HCT116 (cell line): ENCODE measurements around the gene MESD. TPM values are rescaled to one million over a fixed set of nuclear protein-coding genes. Genes with fewer than 3 reads are reported as not detected.

Experiments
- ATAC-seq: fragments of 200-7000 bp; cut with Tn5 transposase; 2 replicates; pipeline ENCODE4 v1.9.1; 2020; ENCODE audit warnings: mild to moderate bottlenecking, moderate library complexity
- BruUV-seq: library from RNA; stranded (reverse); fragments of 400-500 nt; replicated peaks from 2 replicates; lab custom pipeline; 2021; lab: Mats Ljungman, UMichigan
- CTCF ChIA-PET: fragments of 300-600 bp; sonication (Branson Sonifier 250); formaldehyde crosslinking; loops from one replicate; lab custom pipeline; 2021; ENCODE audit warnings: antibody characterized with exemption; lab: Charles Lee
- POLR2A ChIA-PET: fragments of 300-600, 350-600 bp; sonication (Branson Sonifier 250); formaldehyde crosslinking; loops from one replicate; lab custom pipeline; 2021; ENCODE audit warnings: antibody characterized with exemption; lab: Charles Lee
- RAD21 ChIA-PET, 2 experiments: fragments of 300-600 bp; sonication (Branson Sonifier 250); formaldehyde crosslinking; loops; one replicate each; lab custom pipeline; 2023; ENCODE audit warnings: low total read pairs in 2 of 2; ENCODE audit not compliant: uncharacterized antibody in 2 of 2, unreplicated experiment in 2 of 2, low non-redundant PET in 1 of 2; lab: Charles Lee
- DNase-seq: peaks from one replicate; pipeline ENCODE4 v3.0.0-alpha.2; 2010; ENCODE audit warnings: low read depth, low spot score
- H2AFZ ChIP-seq: fragments of 200-600 bp; shearing (Covaris generic), sonication (generic); 2 replicates; pipeline ENCODE4 v1.6.1; 2017; ENCODE audit warnings: low read depth, mixed run types, mixed read lengths, antibody characterized with exemption, low read length; ENCODE audit not compliant: poor library complexity, severe bottlenecking
- H3K27ac ChIP-seq: 2 replicates; pipeline ENCODE4 v1.5.1; 2012; ENCODE audit warnings: low read depth, low read length
- H3K27me3 ChIP-seq: fragments of 200-600 bp; sonication (generic); 2 replicates; pipeline ENCODE4 v1.6.1; 2016; ENCODE audit warnings: mixed run types, low read length, mixed read lengths; ENCODE audit not compliant: insufficient read depth
- H3K36me3 ChIP-seq, 2 experiments: fragments of 200-500 bp in 1 of 2; fragments of 200-600 bp in 1 of 2; sonication (Bioruptor generic) in 1 of 2; sonication (generic) in 1 of 2; 2 replicates each; pipeline versions ENCODE4 v1.5.1 to v1.6.1; 2014 to 2016; ENCODE audit warnings: low read length in 2 of 2, inconsistent platforms in 1 of 2, mixed read lengths in 1 of 2, mixed run types in 1 of 2; ENCODE audit not compliant: insufficient read depth in 2 of 2, control insufficient read depth in 1 of 2
- H3K4me1 ChIP-seq, 2 experiments: fragments of 200-600 bp in 1 of 2; sonication (generic) in 1 of 2; 2 replicates each; pipeline versions ENCODE4 v1.5.1 to v1.6.1; 2012 to 2017; ENCODE audit warnings: low read length in 2 of 2, inconsistent platforms in 1 of 2, mild to moderate bottlenecking in 1 of 2, mixed read lengths in 1 of 2, mixed run types in 1 of 2, moderate library complexity in 1 of 2; ENCODE audit not compliant: insufficient read depth in 2 of 2, control insufficient read depth in 1 of 2
- H3K4me2 ChIP-seq: fragments of 200-600 bp; sonication (generic); 2 replicates; pipeline ENCODE4 v1.6.1; 2017; ENCODE audit warnings: mixed run types, low read length, mixed read lengths
- H3K4me3 ChIP-seq, 2 experiments: fragments of 200-600 bp in 1 of 2; sonication (generic) in 1 of 2; replicated peaks in 1 of 2; 2 replicates each; pipeline ENCODE4 v1.5.1; 2011 to 2016; ENCODE audit warnings: low read length in 2 of 2, control low read depth in 1 of 2, low read depth in 1 of 2, mild to moderate bottlenecking in 1 of 2, mixed read lengths in 1 of 2, mixed run types in 1 of 2
- H3K79me2 ChIP-seq: fragments of 200-600 bp; sonication (generic); 2 replicates; pipeline ENCODE4 v1.6.1; 2017; ENCODE audit warnings: mild to moderate bottlenecking, mixed run types, low read length, moderate library complexity, mixed read lengths; ENCODE audit not compliant: insufficient read depth
- H3K9ac ChIP-seq: fragments of 200-600 bp; sonication (generic); 2 replicates; pipeline ENCODE4 v1.6.1; 2016; ENCODE audit warnings: low read length, mixed read lengths
- H3K9me2 ChIP-seq: fragments of 200-600 bp; sonication (generic), shearing (Covaris generic); 2 replicates; pipeline ENCODE4 v1.6.1; 2017; ENCODE audit warnings: mixed run types, mild to moderate bottlenecking, moderate library complexity; ENCODE audit not compliant: insufficient read depth
- H3K9me3 ChIP-seq, 2 experiments: fragments of 200-500 bp in 1 of 2; fragments of 200-600 bp in 1 of 2; sonication (Bioruptor generic) in 1 of 2; sonication (generic) in 1 of 2; 2 replicates each; pipeline ENCODE4 v1.6.1; 2014 to 2017; ENCODE audit warnings: low read length in 2 of 2, mixed read lengths in 2 of 2, inconsistent platforms in 1 of 2, low read depth in 1 of 2, mild to moderate bottlenecking in 1 of 2, mixed run types in 1 of 2, moderate library complexity in 1 of 2; ENCODE audit not compliant: control insufficient read depth in 1 of 2, insufficient read depth in 1 of 2
- H4K20me1 ChIP-seq: fragments of 200-600 bp; sonication (generic), shearing (Covaris generic); 2 replicates; pipeline ENCODE4 v1.6.1; 2017; ENCODE audit warnings: mixed run types, mild to moderate bottlenecking, moderate library complexity; ENCODE audit not compliant: insufficient read depth
- CBX3 ChIP-seq: IDR thresholded peaks from 2 replicates; pipeline ENCODE4 v1.6.1; 2012; ENCODE audit warnings: low read depth
- CEBPB ChIP-seq: IDR thresholded peaks from 2 replicates; pipeline ENCODE4 v1.6.1; 2012; ENCODE audit warnings: low read depth
- ELF1 ChIP-seq: IDR thresholded peaks from 2 replicates; pipeline ENCODE4 v1.6.1; 2012; ENCODE audit warnings: low read depth, borderline replicate concordance
- POLR2A ChIP-seq: IDR thresholded peaks from 2 replicates; pipeline ENCODE4 v1.7.0; 2011; ENCODE audit warnings: borderline replicate concordance; ENCODE audit not compliant: insufficient read depth, insufficient read length; ENCODE audit errors: extremely low read depth
- POLR2AphosphoS5 ChIP-seq: IDR thresholded peaks from 2 replicates; pipeline ENCODE4 v1.6.1; 2011; ENCODE audit warnings: mild to moderate bottlenecking, low read depth, low read length, moderate library complexity
- SRF ChIP-seq: IDR thresholded peaks from 2 replicates; pipeline ENCODE4 v1.6.1; 2012; ENCODE audit warnings: low read depth
- YY1 ChIP-seq: IDR thresholded peaks from 2 replicates; pipeline ENCODE4 v1.6.1; 2011; ENCODE audit warnings: low read length, low read depth, moderate library complexity, mild to moderate bottlenecking; ENCODE audit not compliant: insufficient replicate concordance; ENCODE audit errors: extremely low read depth
- ZNF274 ChIP-seq: fragments of 200-500 bp; sonication (Bioruptor generic); IDR thresholded peaks from 2 replicates; pipeline ENCODE4 v1.6.1; 2014; ENCODE audit warnings: mild to moderate bottlenecking, low read depth, low read length, inconsistent platforms
- intact Hi-C: fragments of 100-400 bp; cut with micrococcal nuclease; formaldehyde crosslinking; loops from 2 replicates; pipeline ENCODE4 v1.10.0; 2022
- total RNA-seq: library from RNA; stranded (reverse); gene quantifications from one replicate; pipeline ENCODE4 v1.2.1, GENCODE V29; 2021; ENCODE audit not compliant: unreplicated experiment
- TF ChIP-seq, protein P1 (sequence below): IDR thresholded peaks from 2 replicates; pipeline ENCODE4 v1.6.1; 2012
- TF ChIP-seq, protein P2 (sequence below): IDR thresholded peaks from 2 replicates; pipeline ENCODE4 v1.6.1; 2011; ENCODE audit warnings: mild to moderate bottlenecking, low read length, moderate library complexity; ENCODE audit not compliant: insufficient replicate concordance; ENCODE audit errors: extremely low read depth
- TF ChIP-seq, protein P3 (sequence below), 3 experiments: fragments of 200-600 bp in 1 of 3; sonication (generic) in 1 of 3; IDR thresholded peaks in 2 of 3; conservative IDR thresholded peaks in 1 of 3; 2 replicates each; pipeline ENCODE4 v1.5.1; 2012 to 2017; ENCODE audit warnings: low read depth in 2 of 3, low read length in 2 of 3, antibody characterized with exemption in 1 of 3, borderline replicate concordance in 1 of 3, control low read depth in 1 of 3, mild to moderate bottlenecking in 1 of 3, mixed read lengths in 1 of 3, mixed run types in 1 of 3, moderate library complexity in 1 of 3; ENCODE audit not compliant: insufficient read depth in 1 of 3
- TF ChIP-seq, protein P4 (sequence below): IDR thresholded peaks from 2 replicates; pipeline ENCODE4 v1.6.1; 2012; ENCODE audit warnings: low read depth

MESD gene
- total RNA-seq, 1 experiment from 2014 or later, result 22.5 TPM

DNA sequence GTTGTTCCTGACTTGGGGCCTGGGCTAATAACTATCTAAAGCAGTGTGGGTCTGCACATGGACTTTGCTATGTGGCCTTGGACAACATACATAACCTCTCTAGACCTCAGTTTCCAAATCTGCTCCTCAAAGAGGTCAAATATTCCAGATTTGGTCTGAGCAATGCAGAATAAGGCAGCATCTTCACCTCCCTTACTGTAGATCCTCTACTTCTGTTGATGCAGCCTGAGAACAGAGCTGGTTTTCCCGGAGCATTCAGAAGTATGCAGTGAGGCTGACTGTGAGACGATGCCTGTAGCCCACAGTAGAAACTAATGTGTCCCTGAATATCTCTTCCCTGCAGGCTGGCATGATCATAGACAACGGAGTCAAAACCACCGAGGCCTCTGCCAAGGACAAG lies 65.3 kb downstream of the MESD start:
- DNase-seq (no peak), ATAC-seq (no peak)
- Histone ChIP-seq H3K9me3 (no peaks in the 10 kb centered on the region), H3K36me3 (no peaks in the 10 kb centered on the region; a peak in 1 of 4 replicates), H3K27ac (no peak overlapping the region), H3K4me1 (no peaks in the 10 kb centered on the region), H3K4me3 (no peak overlapping the region), H3K4me2 (no peak overlapping the region), H3K9ac (no peak overlapping the region), H4K20me1 (no peaks in the 10 kb centered on the region), H2AFZ (no peak overlapping the region), H3K79me2 (no peaks in the 10 kb centered on the region), H3K9me2 (no peaks in the 10 kb centered on the region), H3K27me3 (no peaks in the 10 kb centered on the region)
- POLR2A ChIA-PET, result no interaction called here
- CTCF ChIA-PET, result no interaction called here
- BruUV-seq, result no TSS peak
- RAD21 ChIA-PET, result no interaction called here
- TF ChIP-seq POLR2AphosphoS5, result no peak
- TF ChIP-seq, protein P1, sequence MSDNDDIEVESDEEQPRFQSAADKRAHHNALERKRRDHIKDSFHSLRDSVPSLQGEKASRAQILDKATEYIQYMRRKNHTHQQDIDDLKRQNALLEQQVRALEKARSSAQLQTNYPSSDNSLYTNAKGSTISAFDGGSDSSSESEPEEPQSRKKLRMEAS, result no peak
- no peak for TF ChIP-seq POLR2A
- TF ChIP-seq CBX3, result no peak
- TF ChIP-seq CEBPB, result no peak
- no peak for TF ChIP-seq YY1
- intact Hi-C loops, result no loop called here

DNA sequence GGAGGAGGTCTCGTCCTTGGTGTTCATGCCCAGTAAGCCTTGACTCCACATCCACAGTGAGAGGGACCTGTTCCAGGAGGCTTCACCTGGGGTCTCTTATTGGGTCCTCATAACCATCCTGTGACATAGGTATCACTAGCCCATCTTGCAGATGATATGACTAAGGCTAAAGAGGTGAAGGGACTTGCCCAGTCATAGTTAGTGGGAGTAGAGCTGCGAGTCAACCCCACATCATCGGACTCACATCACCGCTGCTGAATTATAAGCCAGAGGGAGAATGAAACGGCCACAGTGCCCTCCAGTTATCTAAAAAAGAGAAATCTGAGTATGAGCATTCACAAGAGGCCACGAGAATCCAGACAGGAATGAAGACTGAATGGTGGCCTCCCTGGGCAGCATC lies 66.0 kb downstream of the MESD start:
- BruUV-seq, result no TSS peak
- RAD21 ChIA-PET, result no interaction called here
- Histone ChIP-seq H3K9me2 (no peaks in the 10 kb centered on the region), H3K9me3 (no peaks in the 10 kb centered on the region), H4K20me1 (no peaks in the 10 kb centered on the region), H3K4me1 (no peaks in the 10 kb centered on the region), H3K36me3 (no peaks in the 10 kb centered on the region; a peak in 1 of 4 replicates), H3K27me3 (no peaks in the 10 kb centered on the region), H3K4me3 (no peak overlapping the region), H3K79me2 (no peaks in the 10 kb centered on the region), H3K9ac (no peak overlapping the region), H3K27ac (no peak overlapping the region), H2AFZ (no peak overlapping the region), H3K4me2 (no peak overlapping the region)
- POLR2A ChIA-PET, result no interaction called here
- CTCF ChIA-PET, result no interaction called here
- DNase-seq (no peak), ATAC-seq (no peak)
- intact Hi-C loops, result no loop called here
- no peak for TF ChIP-seq ZNF274
- no peak for TF ChIP-seq ELF1
- TF ChIP-seq POLR2AphosphoS5, result no peak
- TF ChIP-seq SRF, result no peak
- TF ChIP-seq CEBPB, result no peak
- TF ChIP-seq, protein P2, sequence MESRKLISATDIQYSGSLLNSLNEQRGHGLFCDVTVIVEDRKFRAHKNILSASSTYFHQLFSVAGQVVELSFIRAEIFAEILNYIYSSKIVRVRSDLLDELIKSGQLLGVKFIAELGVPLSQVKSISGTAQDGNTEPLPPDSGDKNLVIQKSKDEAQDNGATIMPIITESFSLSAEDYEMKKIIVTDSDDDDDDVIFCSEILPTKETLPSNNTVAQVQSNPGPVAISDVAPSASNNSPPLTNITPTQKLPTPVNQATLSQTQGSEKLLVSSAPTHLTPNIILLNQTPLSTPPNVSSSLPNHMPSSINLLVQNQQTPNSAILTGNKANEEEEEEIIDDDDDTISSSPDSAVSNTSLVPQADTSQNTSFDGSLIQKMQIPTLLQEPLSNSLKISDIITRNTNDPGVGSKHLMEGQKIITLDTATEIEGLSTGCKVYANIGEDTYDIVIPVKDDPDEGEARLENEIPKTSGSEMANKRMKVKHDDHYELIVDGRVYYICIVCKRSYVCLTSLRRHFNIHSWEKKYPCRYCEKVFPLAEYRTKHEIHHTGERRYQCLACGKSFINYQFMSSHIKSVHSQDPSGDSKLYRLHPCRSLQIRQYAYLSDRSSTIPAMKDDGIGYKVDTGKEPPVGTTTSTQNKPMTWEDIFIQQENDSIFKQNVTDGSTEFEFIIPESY, result no peak
- TF ChIP-seq, protein P3, sequence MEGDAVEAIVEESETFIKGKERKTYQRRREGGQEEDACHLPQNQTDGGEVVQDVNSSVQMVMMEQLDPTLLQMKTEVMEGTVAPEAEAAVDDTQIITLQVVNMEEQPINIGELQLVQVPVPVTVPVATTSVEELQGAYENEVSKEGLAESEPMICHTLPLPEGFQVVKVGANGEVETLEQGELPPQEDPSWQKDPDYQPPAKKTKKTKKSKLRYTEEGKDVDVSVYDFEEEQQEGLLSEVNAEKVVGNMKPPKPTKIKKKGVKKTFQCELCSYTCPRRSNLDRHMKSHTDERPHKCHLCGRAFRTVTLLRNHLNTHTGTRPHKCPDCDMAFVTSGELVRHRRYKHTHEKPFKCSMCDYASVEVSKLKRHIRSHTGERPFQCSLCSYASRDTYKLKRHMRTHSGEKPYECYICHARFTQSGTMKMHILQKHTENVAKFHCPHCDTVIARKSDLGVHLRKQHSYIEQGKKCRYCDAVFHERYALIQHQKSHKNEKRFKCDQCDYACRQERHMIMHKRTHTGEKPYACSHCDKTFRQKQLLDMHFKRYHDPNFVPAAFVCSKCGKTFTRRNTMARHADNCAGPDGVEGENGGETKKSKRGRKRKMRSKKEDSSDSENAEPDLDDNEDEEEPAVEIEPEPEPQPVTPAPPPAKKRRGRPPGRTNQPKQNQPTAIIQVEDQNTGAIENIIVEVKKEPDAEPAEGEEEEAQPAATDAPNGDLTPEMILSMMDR (IDR thresholded peaks at IDR 0.05 in 2 of 3, conservative IDR thresholded peaks at IDR 0.05 in 1 of 3; ENCODE audit: borderline replicate concordance in 1 of 3, insufficient read depth in 1 of 3, low read depth in 2 of 3, low read length in 2 of 3), result no peak
- TF ChIP-seq, protein P4, sequence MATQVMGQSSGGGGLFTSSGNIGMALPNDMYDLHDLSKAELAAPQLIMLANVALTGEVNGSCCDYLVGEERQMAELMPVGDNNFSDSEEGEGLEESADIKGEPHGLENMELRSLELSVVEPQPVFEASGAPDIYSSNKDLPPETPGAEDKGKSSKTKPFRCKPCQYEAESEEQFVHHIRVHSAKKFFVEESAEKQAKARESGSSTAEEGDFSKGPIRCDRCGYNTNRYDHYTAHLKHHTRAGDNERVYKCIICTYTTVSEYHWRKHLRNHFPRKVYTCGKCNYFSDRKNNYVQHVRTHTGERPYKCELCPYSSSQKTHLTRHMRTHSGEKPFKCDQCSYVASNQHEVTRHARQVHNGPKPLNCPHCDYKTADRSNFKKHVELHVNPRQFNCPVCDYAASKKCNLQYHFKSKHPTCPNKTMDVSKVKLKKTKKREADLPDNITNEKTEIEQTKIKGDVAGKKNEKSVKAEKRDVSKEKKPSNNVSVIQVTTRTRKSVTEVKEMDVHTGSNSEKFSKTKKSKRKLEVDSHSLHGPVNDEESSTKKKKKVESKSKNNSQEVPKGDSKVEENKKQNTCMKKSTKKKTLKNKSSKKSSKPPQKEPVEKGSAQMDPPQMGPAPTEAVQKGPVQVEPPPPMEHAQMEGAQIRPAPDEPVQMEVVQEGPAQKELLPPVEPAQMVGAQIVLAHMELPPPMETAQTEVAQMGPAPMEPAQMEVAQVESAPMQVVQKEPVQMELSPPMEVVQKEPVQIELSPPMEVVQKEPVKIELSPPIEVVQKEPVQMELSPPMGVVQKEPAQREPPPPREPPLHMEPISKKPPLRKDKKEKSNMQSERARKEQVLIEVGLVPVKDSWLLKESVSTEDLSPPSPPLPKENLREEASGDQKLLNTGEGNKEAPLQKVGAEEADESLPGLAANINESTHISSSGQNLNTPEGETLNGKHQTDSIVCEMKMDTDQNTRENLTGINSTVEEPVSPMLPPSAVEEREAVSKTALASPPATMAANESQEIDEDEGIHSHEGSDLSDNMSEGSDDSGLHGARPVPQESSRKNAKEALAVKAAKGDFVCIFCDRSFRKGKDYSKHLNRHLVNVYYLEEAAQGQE, result no peak
- TF ChIP-seq, protein P1, result no peak
- no peak for TF ChIP-seq CBX3
